HepG2 (cell line): Measurements from ENCODE around the gene AIP. TPM values are rescaled to one million over a fixed set of nuclear protein-coding genes. Genes with fewer than 3 reads are reported as not detected.
A peak's percentile ranks its signal among the peaks of the same experiment; 100 is the strongest.

Experiments
- FOXK2 ChIP-seq: fragments of 450-650 bp; IDR thresholded peaks from 2 replicates; pipeline ENCODE4 v1.6.1; 2016
- LCORL ChIP-seq, 2 experiments: fragments of 450-650 bp in 1 of 2; sonication (generic) in 1 of 2; formaldehyde crosslinking in 1 of 2; IDR thresholded peaks; 2 replicates each; pipeline versions ENCODE4 v1.5.0 to v1.6.1; 2017 to 2020; ENCODE audit warnings: antibody characterized with exemption in 1 of 2, missing genetic modification reagents in 1 of 2
- SMAD3 ChIP-seq: sonication (generic); formaldehyde crosslinking; IDR thresholded peaks from 2 replicates; pipeline ENCODE4 v1.4.0; 2020; ENCODE audit warnings: missing genetic modification reagents
- SRF ChIP-seq: IDR thresholded peaks from 2 replicates; pipeline ENCODE4 v1.6.1; 2011; ENCODE audit warnings: mild to moderate bottlenecking, low read depth, low read length, moderate library complexity
- TCF12 ChIP-seq, 2 experiments: fragments of 450-650 bp in 1 of 2; sonication (generic) in 1 of 2; formaldehyde crosslinking in 1 of 2; IDR thresholded peaks; 2 replicates each; pipeline versions ENCODE4 v1.6.1 to v1.8.0; 2017 to 2022; ENCODE audit warnings: antibody characterized with exemption in 1 of 2, mild to moderate bottlenecking in 1 of 2, missing genetic modification reagents in 1 of 2, moderate library complexity in 1 of 2
- TMF1 ChIP-seq: sonication (generic); formaldehyde crosslinking; IDR thresholded peaks from 2 replicates; pipeline ENCODE4 v1.8.1; 2022; ENCODE audit warnings: low read depth, missing genetic modification reagents
- ZFP90 ChIP-seq: sonication (generic); formaldehyde crosslinking; IDR thresholded peaks from 2 replicates; pipeline ENCODE4 v1.8.0; 2022; ENCODE audit warnings: missing genetic modification reagents, mild to moderate bottlenecking, inconsistent platforms, borderline replicate concordance
- ZNF589 ChIP-seq: sonication (generic); formaldehyde crosslinking; conservative IDR thresholded peaks from 2 replicates; pipeline ENCODE4 v1.8.0; 2022; ENCODE audit warnings: mild to moderate bottlenecking, moderate library complexity, missing genetic modification reagents
- polyA plus RNA-seq, 8 experiments: library from polyadenylated mRNA; depleted of rRNA in 3 of 8; stranded (reverse) in 7 of 8; unstranded in 1 of 8; fragments of >200 nt; fragmentation: Illumina TruSeq in 4 of 8; extraction: Trizol in 4 of 8; gene quantifications; 2 replicates each; pipeline versions ENCODE4 v1.2.1 to v1.2.3, GENCODE V29; 2011 to 2016; ENCODE audit warnings: low read depth in 4 of 8, missing spikeins in 1 of 8, mixed read lengths in 1 of 8; ENCODE audit not compliant: insufficient read depth in 1 of 8
- total RNA-seq, 5 experiments: library from RNA; depleted of rRNA; stranded (reverse); fragments of >200 nt; fragmentation: Illumina TruSeq; extraction: Trizol; gene quantifications; 2 replicates each; pipeline ENCODE4 v1.2.3, GENCODE V29; 2016; ENCODE audit warnings: low read depth in 1 of 5
- TF ChIP-seq, protein P1 (sequence below): sonication (generic); formaldehyde crosslinking; IDR thresholded peaks from 2 replicates; pipeline ENCODE4 v1.4.0; 2020; ENCODE audit warnings: missing genetic modification reagents, borderline replicate concordance
- TF ChIP-seq, protein P2 (sequence below): sonication (generic); formaldehyde crosslinking; IDR thresholded peaks from 2 replicates; pipeline ENCODE4 v1.5.1; 2020; ENCODE audit warnings: missing genetic modification reagents, mild to moderate bottlenecking, borderline replicate concordance
- TF ChIP-seq, protein P3 (sequence below): sonication (generic); formaldehyde crosslinking; IDR thresholded peaks from 2 replicates; pipeline ENCODE4 v1.4.0; 2020; ENCODE audit warnings: missing genetic modification reagents
- TF ChIP-seq, protein P4 (sequence below): sonication (generic); formaldehyde crosslinking; IDR thresholded peaks from 2 replicates; pipeline ENCODE4 v1.9.0; 2021; ENCODE audit warnings: mild to moderate bottlenecking, missing genetic modification reagents

The AIP gene
- total and polyA plus RNA-seq, 2 of the 13 experiments (the other 11 are each of a cell fraction or from before 2014, with no cell fraction given), result 51.8 to 110 TPM

DNA sequence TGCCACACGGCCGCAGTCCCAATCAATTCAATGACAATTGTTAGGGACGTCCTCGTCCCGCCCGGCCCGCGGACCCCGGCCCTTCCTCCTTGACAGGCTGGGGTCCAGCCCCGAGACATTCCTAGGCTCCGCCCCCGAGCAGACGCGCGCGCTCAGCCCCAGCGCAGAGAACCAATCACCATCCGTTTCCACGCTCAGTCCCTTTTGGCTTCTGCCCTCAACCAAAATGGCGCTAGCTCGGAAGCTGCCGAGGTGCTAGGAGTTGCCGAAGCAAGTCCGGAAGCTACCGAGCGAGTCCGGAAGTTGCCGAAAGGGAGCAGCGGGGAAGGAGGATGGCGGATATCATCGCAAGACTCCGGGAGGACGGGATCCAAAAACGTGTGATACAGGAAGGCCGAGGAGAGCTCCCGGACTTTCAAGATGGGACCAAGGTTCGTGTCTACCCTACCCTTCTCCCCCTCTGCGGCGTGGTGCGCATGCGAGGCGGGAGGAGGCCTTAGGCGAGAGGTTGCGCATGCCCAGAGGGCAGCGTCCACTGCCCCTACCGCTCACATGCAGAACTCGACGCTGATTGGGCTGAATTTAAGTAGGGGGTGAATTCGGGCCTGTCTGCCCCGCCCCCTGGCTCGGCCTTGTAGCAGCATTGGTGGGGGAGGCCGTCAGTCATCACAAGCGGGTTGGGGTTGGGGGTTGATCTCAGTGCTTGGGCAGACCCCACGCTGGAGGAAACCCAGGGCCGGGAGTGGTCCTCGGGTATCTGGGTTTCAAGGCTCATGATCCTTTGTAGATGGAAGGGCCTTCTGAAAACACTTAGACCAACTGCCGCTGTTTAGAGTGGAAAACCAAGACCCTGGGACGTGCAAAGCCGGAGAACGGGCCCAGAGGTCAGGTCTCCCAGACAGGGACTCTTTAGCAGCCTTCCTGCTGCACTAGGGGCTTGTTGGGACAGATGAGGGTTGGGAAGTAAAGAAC, at the start of gene AIP (continued):
- TF ChIP-seq, protein P1, sequence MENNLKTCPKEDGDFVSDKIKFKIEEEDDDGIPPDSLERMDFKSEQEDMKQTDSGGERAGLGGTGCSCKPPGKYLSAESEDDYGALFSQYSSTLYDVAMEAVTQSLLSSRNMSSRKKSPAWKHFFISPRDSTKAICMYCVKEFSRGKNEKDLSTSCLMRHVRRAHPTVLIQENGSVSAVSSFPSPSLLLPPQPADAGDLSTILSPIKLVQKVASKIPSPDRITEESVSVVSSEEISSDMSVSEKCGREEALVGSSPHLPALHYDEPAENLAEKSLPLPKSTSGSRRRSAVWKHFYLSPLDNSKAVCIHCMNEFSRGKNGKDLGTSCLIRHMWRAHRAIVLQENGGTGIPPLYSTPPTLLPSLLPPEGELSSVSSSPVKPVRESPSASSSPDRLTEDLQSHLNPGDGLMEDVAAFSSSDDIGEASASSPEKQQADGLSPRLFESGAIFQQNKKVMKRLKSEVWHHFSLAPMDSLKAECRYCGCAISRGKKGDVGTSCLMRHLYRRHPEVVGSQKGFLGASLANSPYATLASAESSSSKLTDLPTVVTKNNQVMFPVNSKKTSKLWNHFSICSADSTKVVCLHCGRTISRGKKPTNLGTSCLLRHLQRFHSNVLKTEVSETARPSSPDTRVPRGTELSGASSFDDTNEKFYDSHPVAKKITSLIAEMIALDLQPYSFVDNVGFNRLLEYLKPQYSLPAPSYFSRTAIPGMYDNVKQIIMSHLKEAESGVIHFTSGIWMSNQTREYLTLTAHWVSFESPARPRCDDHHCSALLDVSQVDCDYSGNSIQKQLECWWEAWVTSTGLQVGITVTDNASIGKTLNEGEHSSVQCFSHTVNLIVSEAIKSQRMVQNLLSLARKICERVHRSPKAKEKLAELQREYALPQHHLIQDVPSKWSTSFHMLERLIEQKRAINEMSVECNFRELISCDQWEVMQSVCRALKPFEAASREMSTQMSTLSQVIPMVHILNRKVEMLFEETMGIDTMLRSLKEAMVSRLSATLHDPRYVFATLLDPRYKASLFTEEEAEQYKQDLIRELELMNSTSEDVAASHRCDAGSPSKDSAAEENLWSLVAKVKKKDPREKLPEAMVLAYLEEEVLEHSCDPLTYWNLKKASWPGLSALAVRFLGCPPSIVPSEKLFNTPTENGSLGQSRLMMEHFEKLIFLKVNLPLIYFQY (CRISPR knock-in tag), result peak; percentile 74; the same call in 1 of the 2 replicates
- TF ChIP-seq TMF1 (CRISPR knock-in tag) (peak; percentile 98), ZFP90 (CRISPR knock-in tag) (peak; percentile 97), SRF (no peak), LCORL (IDR thresholded peaks at IDR 0.05) (no peak), LCORL (CRISPR knock-in tag; IDR thresholded peaks at IDR 0.05) (0 out of 2 replicates have a peak, but pooled peaks have one; percentile 24), TCF12 (IDR thresholded peaks at IDR 0.05) (no peak), TCF12 (CRISPR knock-in tag; IDR thresholded peaks at IDR 0.05) (no peak; the same call in 1 of the 2 replicates), ZNF589 (peak; percentile 92), SMAD3 (CRISPR knock-in tag) (peak; percentile 80), FOXK2 (no peak)
- TF ChIP-seq, protein P2, sequence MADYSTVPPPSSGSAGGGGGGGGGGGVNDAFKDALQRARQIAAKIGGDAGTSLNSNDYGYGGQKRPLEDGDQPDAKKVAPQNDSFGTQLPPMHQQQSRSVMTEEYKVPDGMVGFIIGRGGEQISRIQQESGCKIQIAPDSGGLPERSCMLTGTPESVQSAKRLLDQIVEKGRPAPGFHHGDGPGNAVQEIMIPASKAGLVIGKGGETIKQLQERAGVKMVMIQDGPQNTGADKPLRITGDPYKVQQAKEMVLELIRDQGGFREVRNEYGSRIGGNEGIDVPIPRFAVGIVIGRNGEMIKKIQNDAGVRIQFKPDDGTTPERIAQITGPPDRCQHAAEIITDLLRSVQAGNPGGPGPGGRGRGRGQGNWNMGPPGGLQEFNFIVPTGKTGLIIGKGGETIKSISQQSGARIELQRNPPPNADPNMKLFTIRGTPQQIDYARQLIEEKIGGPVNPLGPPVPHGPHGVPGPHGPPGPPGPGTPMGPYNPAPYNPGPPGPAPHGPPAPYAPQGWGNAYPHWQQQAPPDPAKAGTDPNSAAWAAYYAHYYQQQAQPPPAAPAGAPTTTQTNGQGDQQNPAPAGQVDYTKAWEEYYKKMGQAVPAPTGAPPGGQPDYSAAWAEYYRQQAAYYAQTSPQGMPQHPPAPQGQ (CRISPR knock-in tag), result no peak
- TF ChIP-seq, protein P3, sequence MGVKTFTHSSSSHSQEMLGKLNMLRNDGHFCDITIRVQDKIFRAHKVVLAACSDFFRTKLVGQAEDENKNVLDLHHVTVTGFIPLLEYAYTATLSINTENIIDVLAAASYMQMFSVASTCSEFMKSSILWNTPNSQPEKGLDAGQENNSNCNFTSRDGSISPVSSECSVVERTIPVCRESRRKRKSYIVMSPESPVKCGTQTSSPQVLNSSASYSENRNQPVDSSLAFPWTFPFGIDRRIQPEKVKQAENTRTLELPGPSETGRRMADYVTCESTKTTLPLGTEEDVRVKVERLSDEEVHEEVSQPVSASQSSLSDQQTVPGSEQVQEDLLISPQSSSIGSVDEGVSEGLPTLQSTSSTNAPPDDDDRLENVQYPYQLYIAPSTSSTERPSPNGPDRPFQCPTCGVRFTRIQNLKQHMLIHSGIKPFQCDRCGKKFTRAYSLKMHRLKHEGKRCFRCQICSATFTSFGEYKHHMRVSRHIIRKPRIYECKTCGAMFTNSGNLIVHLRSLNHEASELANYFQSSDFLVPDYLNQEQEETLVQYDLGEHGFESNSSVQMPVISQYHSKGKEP, result peak; percentile 98
- TF ChIP-seq, protein P4, sequence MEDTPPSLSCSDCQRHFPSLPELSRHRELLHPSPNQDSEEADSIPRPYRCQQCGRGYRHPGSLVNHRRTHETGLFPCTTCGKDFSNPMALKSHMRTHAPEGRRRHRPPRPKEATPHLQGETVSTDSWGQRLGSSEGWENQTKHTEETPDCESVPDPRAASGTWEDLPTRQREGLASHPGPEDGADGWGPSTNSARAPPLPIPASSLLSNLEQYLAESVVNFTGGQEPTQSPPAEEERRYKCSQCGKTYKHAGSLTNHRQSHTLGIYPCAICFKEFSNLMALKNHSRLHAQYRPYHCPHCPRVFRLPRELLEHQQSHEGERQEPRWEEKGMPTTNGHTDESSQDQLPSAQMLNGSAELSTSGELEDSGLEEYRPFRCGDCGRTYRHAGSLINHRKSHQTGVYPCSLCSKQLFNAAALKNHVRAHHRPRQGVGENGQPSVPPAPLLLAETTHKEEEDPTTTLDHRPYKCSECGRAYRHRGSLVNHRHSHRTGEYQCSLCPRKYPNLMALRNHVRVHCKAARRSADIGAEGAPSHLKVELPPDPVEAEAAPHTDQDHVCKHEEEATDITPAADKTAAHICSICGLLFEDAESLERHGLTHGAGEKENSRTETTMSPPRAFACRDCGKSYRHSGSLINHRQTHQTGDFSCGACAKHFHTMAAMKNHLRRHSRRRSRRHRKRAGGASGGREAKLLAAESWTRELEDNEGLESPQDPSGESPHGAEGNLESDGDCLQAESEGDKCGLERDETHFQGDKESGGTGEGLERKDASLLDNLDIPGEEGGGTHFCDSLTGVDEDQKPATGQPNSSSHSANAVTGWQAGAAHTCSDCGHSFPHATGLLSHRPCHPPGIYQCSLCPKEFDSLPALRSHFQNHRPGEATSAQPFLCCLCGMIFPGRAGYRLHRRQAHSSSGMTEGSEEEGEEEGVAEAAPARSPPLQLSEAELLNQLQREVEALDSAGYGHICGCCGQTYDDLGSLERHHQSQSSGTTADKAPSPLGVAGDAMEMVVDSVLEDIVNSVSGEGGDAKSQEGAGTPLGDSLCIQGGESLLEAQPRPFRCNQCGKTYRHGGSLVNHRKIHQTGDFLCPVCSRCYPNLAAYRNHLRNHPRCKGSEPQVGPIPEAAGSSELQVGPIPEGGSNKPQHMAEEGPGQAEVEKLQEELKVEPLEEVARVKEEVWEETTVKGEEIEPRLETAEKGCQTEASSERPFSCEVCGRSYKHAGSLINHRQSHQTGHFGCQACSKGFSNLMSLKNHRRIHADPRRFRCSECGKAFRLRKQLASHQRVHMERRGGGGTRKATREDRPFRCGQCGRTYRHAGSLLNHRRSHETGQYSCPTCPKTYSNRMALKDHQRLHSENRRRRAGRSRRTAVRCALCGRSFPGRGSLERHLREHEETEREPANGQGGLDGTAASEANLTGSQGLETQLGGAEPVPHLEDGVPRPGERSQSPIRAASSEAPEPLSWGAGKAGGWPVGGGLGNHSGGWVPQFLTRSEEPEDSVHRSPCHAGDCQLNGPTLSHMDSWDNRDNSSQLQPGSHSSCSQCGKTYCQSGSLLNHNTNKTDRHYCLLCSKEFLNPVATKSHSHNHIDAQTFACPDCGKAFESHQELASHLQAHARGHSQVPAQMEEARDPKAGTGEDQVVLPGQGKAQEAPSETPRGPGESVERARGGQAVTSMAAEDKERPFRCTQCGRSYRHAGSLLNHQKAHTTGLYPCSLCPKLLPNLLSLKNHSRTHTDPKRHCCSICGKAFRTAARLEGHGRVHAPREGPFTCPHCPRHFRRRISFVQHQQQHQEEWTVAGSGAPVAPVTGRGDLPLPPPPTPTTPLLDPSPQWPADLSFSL (CRISPR knock-in tag), result no peak
